GM19452 (cell line): ENCODE measurements around the gene ARFIP1.

Experiments used
- ATAC-seq: cut with Tn5 transposase; IDR thresholded peaks from one replicate; pipeline ENCODE4 v1.9.1; 2021; ENCODE audit not compliant: unreplicated experiment

Gene ARFIP1

DNA sequence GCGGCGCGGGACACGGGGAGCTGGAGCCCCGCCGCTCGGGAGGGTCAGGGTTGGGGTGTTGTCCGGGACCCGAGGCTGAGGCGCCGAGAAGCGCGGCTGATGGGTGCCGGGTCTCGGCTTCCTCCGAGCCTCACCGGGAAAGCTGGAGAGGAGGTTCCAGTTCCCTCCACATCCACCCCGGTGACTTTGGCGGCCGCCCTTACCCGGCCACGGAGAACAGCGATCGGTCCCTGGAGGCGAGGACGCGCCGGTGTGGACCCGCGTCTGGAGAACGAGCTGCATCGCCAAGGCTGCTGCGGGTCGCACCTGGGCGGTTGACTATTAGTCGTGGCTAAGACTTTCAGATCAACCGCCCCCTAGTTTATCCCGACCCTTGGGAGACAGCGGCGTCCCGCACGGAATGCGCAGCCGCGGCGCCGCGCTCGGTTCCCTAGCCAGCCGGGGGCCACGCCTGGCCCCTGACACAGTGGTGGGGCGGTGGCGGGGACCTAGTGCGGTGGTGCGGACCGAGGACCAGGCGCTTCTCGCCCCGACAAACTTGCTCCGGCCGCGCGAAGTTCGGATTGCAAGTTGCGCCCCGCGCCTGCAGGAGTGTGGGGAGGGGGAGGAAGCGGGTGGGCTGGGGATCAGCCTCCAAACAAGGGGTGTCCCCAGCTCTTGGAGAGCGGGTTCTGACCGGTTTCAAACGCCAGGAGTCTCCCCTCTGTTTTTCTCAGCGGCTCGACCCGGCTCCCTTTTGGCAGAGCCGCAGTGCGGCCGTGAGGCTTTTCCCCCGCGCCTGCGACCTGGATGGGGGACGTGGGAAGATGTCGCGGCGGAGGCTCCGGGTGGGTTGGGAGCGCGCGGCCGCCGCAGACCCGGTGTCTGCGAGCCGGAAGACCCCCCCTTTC, 156.9 kb downstream of the ARFIP1 start:
- no peak for ATAC-seq

DNA sequence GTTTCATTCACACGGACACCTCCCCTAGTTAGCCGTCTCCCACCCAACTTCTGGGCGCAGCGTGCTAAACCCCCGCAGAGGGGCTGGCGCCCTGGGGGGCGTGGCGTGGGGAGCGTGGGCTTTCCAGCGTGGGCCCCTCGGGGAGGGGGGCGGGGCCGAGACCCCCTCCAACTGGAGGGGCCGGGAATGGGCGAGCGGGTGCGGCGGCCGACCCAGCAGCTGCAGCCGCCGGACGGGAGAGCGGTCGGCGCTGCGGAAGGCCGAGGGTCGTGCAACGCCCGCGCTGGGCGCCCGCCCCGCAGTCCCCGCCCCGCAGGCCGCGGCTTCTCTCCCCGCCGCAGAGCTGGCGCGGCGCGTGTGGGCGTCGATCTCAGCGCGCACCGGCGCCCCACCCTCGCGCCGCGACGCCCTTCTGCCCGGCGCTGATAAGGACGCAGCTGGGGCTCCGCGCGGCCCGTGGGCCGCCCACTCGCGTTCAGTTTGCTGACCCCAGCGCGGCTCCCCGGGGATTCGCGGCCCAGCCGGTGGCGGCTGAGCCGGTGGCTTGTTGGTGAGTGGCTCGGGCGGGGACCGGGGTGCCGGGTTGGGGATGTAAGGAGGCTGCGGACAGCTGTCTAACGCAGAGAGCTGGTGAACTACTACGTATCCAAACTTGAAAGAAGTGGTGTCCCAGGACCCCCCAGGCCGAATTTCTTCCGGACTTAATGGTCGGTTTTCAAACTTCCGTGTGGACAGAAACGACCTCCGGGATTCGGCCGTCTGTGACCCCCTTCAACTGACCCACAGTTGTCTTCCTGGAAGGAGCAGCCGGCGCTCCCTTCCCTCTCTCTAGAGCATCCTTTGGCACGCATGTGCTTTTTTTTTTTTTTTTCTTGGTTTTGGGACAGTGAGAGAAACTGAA, 157.8 kb downstream of the ARFIP1 start:
- no peak for ATAC-seq

DNA sequence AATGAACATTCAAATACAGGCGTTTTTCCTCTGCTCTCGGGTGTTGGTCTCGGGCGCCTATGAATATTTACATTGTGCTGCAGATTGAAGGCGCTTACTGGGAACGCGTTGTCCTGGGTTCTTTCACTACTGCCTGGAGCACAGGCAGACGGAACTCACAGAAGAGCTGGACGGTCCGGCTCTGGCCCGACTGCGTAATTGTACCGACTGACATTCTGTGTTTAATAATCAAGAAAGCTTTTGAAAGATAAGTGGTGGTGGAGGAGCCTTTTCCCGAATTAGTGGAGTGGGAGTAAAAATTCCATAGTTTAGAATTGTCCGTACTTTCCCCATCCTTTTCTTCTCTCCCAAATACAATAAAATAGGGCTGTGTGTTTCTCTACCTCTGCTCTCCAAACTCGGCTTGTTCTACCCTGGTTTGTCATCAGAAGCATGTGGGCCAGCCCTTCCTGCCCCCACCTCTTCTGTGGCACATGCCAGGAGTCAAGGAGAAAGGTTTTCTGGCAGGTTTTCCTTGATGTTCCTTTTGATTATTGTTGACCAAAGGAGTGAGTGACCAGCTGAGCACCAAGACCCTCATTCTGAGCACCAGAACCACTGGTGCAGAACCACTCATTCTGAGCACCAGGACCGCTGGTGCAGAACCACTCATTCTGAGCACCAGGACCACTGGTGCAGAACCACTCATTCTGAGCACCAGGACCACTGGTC, 158.6 kb downstream of the ARFIP1 start:
- no peak for ATAC-seq

DNA sequence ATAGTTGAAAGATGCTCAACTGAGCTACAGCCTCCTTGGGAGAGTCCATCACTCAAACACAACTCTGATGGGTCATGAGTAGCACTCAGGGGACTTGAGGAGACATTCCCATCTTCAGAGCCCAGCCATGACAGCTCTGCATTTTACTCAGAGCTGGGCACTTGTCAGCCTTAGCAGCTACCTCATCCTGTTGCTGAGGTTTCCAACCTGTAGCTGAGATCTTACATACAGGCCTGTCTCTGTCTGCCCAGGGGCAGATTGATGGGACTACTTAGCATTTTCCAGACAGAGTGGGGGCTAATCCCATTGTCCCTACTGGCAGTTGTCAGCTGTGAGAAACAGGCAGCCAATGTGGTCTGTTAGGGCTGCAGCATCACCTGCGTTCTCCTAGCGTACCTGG, 159.9 kb downstream of the ARFIP1 start:
- no peak for ATAC-seq

DNA sequence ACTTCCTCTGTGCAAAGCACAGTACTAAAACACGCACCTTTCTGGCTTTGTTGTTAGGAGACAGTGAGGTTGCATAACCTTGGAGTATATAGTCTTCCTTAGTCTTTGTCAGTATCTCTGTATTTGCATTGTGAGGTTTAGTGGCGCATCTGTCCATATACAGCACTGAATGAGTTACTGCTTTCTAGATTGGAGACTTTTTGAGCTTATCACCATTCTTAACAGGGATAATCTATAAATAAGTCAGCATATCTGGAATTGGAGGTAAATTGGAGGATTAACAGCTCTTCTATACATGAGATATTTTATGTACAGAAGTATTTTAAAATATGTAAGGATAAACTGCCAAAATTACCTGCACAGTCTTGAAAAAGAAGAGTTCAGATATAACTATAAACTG, 160.7 kb downstream of the ARFIP1 start:
- ATAC-seq = no peak

DNA sequence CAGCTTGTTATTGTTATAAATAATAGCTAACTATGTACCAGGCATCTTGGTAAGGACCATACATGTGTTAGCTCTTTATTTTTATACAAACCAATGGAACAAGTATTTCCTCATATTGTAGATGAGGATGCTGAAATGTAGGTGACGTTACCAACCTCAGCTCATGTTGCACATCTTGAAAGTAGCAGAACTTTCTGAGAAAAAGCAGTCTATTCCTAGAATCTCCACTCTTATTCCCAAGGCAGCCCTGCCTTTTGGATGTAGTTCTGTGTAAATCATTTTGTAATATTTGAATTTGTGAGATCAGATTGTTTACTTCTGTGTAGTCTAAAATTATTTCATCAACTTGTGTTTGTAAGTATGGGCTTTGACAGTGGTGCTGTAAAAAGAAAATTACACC, 161.7 kb downstream of the ARFIP1 start:
- no peak for ATAC-seq

DNA sequence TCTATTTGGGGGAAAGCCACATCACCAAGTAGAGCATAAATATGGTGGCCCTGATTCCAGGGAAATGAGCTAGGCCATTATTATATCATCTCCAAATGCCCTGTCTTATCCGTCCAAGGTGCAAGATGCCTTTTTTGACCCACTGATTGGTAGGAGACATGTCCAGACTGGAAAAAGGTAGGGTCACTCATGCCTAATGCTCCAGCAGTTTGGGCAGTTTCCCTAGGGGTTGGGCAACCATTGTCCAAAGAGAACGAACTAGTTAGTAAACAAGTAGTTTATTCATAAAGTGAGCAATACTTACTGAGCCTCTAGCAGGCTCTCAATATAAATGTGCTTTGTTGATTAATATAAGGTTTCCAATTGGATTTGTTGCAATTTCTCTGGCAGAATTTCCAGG, 162.6 kb downstream of the ARFIP1 start:
- no peak for ATAC-seq

DNA sequence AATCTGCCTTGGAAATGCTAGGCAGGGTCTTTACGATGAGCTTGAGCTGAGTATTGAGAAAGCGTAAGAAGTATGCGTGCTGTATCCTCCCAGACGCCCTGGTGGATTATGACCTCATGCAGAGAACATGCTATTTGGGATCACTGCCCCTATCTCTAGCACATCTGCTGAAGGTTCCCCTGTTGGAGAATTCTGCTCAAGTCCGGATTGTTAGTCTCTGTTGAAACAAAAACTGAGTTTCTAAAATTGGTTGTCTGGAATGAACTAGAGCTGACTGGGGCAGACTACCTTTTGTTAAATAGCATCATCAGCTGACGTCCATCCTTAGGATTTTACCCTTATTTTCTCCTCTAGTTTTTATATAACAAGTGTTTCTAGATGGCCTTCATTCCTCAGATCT, 163.9 kb downstream of the ARFIP1 start:
- no peak for ATAC-seq

DNA sequence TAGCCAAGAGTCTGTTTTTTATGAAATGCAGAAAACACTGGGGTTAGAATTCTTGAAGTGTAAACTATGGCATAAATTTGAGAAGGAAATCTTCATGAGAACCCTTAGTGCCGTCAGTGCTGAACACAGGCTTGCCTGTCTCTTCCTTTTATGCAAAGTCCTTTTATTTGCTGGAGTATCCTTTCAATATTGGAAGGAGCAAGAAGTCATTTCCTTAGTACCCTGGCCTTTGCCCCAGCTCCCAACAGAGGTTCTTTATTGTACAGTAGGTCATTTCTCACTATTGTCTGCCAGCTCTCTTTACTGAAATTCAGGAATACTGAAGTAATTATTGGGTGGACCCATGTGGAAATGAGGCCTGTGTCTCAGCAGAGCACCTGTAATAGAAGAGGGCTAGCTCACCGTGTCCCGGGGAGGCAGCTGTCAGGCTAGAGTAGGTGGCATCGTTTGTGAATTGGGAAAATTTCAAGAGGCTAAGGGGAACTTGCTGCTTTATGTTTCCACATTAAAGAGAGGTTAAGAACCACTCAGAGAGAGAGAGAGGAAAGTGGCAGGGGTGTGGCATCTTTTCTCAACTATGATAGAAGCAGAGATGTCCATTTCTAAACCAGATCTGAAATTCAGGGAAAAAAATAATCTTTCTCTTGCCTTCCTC, 165.0 kb downstream of the ARFIP1 start:
- no peak for ATAC-seq

DNA sequence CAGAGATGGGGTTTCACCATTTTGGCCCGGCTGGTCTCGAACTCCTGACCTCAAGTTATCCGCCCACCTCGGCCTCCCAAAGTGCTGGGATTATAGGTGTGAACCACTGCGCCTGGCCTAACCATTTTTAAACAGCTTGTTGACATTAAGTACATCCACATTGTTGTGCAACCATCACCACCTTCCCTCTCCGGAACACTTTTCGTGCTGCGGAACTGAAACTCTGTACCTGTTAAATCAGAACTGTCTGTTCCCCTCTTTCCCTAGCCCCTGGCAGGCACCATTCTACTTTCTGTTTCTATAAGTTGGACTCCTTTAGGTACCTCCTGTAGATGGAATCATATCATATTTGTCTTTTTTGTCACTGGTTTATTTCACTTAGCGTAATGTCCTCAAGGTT, 165.9 kb downstream of the ARFIP1 start:
- no peak for ATAC-seq

DNA sequence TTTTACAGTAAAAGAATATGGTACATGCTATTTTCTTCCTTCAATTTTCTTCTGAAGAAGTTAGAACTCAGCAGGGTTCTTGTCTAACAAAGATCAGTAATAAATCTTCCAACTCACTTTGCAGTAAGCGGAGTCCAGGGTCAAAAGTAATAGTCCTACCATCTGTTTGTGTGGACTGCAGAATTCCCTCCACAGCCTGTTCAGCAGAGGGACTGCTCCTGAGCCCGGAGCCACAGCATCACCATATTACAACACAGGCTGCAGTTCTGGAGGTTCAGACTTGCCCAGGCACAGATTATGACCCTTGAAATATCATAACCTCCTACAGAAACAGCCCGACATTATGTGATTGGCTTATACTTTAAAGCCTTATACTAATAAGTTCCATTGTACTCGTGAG, 166.7 kb downstream of the ARFIP1 start:
- no peak for ATAC-seq

DNA sequence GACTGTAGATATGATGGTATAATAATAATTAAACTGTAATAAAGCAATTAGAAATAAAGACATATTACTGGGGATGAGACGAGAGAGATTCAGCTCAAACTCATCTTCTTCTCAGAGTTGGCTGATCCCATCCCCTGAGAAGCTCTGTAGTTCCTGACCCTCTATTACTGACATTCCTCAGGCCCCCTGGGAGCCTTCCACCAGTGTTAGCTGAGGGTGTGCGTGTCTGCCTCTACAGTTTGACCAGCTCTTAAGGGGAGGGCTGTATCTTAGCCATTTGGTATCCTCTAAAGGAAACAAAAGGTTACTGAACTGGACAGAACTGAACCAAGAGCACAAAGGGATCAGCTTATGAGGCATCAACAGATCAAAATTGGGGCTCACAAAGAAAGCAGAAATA, 167.6 kb downstream of the ARFIP1 start:
- no peak for ATAC-seq

DNA sequence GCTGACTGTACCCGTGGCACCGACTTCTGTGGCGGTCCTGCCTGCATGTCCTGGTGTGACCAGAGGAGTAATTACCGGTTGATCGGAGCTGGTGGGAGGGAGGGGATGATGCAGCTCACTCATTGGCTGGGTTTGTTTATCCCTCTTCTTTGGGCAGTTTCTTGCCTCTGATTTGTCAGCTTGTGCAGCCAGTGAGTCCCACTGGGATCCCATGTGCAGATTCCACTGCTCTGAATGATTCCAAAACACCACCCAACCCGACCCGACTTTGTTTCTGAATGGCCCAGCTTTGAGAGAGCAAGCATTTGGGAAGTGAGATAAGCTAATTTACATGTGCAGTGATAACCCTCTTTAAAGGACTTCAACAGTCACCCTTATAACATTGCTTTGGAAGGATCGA, 170.2 kb downstream of the ARFIP1 start:
- ATAC-seq = no peak

DNA sequence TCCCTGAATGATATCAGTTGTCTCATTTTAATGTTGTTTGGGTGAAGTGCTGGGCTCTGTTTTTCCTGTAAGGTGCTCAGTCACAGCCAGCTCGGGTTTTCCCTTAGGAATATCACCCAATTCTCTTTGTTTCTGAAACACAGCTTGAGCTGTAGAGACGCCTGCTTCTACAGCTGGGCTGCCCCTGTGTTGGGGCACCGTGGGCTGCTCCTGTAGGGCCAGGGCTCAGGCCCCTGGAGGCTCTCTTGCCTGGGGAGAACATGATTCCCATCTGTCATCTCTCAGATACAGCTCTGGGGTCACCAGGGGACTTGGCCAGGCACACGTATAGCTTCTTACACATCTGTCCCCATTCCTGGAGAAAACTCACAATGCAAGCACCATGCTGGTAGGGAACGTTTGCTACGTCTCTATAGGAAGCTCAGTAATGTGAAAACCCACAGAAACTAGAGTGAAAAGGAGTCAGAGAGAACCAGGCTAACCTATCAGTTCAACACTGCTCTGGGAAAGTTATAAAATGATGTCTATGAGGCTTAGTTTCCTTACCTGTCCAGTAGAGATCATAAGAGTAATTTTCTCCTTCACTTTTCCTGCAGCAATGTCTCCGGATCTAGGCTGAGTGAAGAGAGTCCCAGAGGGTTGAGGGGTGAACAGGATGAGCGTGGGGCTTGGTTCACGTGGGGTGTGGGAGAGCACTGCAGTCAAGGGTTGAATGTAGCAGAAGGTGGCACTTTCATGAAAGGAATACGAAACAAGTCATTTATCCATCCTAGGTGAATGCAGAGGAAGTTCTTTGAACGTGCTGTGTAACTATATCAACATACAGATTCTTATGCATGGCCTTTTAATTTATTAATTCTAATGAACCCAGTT, 170.9 kb downstream of the ARFIP1 start:
- ATAC-seq = no peak

DNA sequence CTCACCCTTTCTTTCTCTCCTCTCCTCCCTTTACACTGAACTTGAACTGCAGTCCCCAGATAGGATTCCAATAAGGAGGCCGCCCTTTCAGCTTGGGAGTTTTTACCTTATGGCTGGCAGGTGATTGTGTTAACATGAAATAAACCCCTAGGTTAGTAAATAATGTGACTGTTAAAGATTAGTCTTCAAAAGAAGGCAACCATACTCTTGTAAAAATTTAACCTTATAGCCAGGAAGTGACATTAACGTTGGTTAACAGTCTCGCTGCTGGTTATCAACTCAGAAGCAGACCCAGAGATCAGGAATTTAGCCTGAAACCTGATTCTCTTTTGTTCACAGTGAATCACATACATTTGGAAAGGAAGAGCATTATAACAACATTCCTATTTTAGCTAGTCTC, 171.6 kb downstream of the ARFIP1 start:
- no peak for ATAC-seq

DNA sequence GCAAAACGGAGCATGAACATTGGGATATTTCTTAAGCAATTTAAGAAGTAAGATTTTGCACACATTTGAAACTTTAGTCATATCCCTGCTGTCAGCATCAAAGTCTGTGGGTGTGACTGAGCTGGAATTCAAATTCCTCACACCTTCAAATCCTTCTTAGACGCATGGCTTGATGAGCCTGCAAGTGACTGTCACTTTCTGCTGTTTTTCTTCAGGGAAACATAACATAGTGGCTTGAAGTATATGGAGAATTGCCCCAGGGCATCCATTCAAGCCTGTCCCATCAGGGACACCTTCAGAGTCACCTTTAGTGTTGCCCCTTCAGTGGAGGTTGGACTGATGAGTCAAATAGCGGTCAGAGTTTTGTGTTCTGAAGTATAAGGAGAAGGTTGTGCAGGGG, 173.8 kb downstream of the ARFIP1 start:
- no peak for ATAC-seq

DNA sequence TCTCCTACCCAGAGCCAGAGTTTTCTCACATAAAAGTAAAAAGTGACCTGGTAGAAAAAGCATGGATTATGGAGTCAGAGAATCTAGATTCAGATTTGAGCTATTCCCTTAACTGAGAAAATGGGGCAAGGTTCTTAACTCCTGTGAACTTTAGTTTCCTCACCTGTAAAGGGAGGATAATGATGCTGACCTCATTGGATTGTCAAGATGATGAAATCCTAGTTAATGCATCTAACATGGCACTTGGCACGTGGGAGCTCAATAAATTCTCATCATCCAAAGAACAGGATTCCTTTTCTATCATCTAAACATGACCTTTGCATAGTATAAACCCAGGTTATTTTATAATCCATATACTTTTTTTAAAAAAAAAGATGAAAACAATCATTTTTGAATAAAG, 175.0 kb downstream of the ARFIP1 start:
- ATAC-seq = no peak

DNA sequence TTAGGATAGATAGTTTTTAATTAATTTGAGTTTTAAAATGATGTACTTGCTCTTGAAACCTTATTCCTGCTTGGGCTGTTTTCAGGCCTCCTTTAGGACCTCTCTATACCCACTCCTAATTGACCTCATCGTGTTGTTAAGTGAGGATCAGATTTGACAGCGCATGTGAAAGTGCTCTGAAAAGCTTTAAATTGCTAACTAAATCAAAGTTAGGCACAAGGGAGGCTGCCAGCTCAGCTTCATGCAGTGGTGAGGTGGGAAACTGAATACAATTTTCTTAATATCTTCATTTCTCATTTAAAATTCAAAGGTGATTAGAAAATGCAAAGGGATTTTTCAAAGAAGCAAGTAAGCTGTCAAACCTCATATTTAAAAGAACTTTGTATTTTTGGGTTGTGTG, 176.4 kb downstream of the ARFIP1 start:
- no peak for ATAC-seq

DNA sequence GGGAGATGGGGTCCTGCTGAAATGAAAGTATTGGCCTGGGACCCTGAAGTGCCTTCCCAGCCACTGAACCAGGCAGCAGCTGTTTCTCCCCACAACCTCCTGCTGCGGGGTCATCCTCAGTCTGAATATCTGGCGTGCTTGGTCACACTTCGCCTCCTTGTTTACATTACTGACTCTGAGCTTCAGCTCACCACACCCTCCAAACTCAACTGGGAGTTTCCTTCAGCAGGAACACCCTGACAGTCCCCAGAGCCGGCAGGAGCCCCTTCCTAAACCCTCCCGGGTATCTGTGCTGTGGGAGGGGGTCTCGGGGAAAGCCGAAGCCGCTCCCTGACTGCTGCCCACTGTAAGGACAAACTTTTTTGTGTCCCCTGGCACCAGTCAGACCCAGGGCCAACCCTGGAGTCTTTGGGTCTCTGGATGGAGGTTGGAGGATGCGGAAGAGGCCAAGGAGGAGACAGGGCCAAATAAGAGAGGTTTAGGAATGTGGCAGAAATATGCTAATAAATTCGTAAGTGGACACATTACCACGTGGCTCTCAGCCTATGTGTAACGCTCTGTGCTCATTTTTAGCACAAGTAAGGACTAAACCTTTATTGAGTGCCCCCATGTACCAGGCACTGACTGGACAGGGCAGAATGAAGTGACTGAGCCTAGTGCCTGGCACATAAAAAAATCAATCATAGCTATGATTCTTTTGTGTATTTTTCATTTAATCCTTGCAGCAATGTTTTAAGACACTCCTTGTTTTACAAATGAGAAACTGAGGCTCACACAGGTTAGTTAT, 177.1 kb downstream of the ARFIP1 start:
- no peak for ATAC-seq
